Measurements from ENCODE around the gene MEF2C. TPM values are rescaled to one million over a fixed set of nuclear protein-coding genes. Genes with fewer than 3 reads are reported as not detected.
A peak's percentile ranks its signal among the peaks of the same experiment; 100 is the strongest.

The MEF2C gene
- total RNA-seq, 2 donors from 2014 or later, result 7.0 to 23.7 TPM

DNA sequence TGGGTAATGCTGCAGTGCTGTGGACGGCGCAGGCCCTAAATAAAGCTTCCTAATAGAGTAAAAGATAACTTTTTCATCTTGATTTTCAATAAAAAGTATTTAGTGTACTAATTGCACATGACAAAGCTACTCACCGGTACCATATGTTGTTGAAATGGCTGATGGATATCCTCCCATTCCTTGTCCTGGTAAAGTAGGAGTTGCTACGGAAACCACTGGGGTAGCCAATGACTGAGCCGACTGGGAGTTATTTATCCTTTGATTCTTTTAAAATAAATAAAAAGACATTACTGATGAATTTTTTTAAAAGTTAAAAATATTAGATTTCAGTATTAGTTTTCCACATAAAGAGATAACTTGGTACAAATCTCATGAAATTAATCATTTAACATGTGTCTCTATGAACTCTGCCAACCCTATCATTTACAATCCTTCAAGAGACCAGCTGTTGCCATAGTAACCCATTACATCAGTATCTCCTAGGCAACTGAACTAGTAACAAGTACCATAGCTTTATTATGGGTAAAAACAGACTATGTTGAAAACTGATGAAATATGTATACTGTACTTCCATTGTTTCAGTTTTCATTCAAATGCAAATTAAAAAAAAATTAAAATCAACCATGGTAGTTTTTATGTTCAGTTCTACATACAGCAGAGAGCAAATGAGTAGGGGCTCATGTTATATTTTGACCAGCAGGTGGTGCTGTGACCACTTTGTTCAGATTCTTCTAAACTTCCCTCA is 153.7 kb downstream of the MEF2C start:
- intact Hi-C loops (cut with DNase I), result loop anchor here (10.0 kb wide), 1 partner anchor 1536 kb away; no protein-coding TSS in a partner anchor
- ATAC-seq, result peak; percentile 85
- Histone ChIP-seq H3K4me3 (no peak overlapping the region), H3K27ac (no peak overlapping the region), H3K4me1 (no peaks in the 10 kb centered on the region), H3K27me3 (no peaks in the 10 kb centered on the region), H3K9me3 (no peaks in the 10 kb centered on the region), H3K36me3 (replicated peaks in 1 of 2; ENCODE audit: insufficient read depth in 1 of 2, low read depth in 2 of 2) (no peaks in the 10 kb centered on the region)
- TF ChIP-seq, protein P1, sequence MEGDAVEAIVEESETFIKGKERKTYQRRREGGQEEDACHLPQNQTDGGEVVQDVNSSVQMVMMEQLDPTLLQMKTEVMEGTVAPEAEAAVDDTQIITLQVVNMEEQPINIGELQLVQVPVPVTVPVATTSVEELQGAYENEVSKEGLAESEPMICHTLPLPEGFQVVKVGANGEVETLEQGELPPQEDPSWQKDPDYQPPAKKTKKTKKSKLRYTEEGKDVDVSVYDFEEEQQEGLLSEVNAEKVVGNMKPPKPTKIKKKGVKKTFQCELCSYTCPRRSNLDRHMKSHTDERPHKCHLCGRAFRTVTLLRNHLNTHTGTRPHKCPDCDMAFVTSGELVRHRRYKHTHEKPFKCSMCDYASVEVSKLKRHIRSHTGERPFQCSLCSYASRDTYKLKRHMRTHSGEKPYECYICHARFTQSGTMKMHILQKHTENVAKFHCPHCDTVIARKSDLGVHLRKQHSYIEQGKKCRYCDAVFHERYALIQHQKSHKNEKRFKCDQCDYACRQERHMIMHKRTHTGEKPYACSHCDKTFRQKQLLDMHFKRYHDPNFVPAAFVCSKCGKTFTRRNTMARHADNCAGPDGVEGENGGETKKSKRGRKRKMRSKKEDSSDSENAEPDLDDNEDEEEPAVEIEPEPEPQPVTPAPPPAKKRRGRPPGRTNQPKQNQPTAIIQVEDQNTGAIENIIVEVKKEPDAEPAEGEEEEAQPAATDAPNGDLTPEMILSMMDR (IDR thresholded peaks at IDR 0.05), result peak; percentile 36 to 85 (median 74)
- TF ChIP-seq POLR2A (IDR thresholded peaks at IDR 0.05), result no peak
- WGBS, 2 donors, result 39 to 50% methylated on average over 5 of the region's 5 CpGs
- DNase-seq, result peak; percentile 68 to 79 (median 75)

DNA sequence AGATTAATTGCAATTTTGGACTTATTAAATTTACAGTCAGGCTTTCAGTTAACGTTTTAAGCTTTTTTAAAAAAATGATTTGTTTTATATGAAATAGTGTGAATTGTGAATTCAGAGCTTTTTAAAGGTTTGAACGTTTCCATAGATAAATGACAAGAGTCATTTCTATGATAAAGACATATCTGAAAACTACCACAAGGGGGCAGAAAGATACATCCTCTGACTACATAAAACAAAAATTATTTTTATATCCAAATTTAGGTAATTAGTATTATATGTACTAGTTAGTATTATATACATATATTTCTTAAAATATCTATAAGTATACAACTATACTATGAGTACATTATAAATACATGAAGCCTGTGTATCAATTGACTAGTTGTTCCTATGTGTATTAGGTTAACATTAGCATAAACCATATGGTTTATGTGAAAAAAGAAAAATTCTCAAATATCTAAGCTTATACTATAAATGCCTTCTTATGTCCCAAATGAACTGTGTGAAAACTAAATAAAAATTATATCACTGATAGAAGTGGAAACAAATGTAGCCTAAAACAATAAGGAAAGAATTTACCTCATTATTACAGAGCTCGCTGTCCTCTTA is 155.2 kb downstream of the MEF2C start:
- no peaks in the 10 kb centered on the region for H3K4me1 ChIP-seq
- H3K27ac ChIP-seq, result no peak overlapping the region
- H3K36me3 ChIP-seq (replicated peaks in 1 of 2; ENCODE audit: insufficient read depth in 1 of 2, low read depth in 2 of 2), result no peaks in the 10 kb centered on the region
- ATAC-seq, result no peak
- H3K27me3 ChIP-seq, result no peaks in the 10 kb centered on the region
- no peaks in the 10 kb centered on the region for H3K9me3 ChIP-seq
- no peak for TF ChIP-seq POLR2A (IDR thresholded peaks at IDR 0.05)
- TF ChIP-seq, protein P1 (IDR thresholded peaks at IDR 0.05), result peak; percentile 35 to 64 (median 45)
- WGBS, 2 donors, result 32 to 34% methylated on average over 3 of the region's 3 CpGs
- intact Hi-C loops (cut with DNase I), result loop anchor here (10.0 kb wide), 1 partner anchor 1537 kb away; no protein-coding TSS in a partner anchor
- DNase-seq, result no peak
- H3K4me3 ChIP-seq, result no peak overlapping the region

DNA sequence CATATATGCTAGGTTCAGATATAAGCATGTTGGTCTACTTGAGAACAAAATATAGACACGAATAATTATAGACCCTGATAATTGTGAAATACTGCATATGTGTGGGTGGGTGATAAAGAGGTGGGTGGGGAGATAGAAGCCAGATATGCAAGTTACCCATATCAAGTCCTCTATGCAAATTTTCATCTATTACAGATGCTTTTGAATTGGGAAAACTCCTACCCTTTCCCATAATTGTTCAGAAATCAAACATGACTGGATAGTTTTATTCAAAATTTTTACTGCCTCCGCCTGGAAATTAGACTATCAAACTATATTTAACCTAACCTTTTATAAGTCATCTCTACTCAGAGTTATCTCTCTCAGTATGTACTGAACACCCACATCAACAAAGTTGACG is 157.5 kb downstream of the MEF2C start:
- WGBS, 2 donors, result 58 to 64% methylated on average over 3 of the region's 3 CpGs
- intact Hi-C loops (cut with DNase I), result loop anchor here (10.0 kb wide), 1 partner anchor 1539 kb away; no protein-coding TSS in a partner anchor
- no peaks in the 10 kb centered on the region for H3K9me3 ChIP-seq
- H3K27me3 ChIP-seq, result no peaks in the 10 kb centered on the region
- H3K4me3 ChIP-seq, result no peak overlapping the region
- DNase-seq, result no peak
- no peak for ATAC-seq
- H3K27ac ChIP-seq, result no peak overlapping the region
- TF ChIP-seq, protein P1 (IDR thresholded peaks at IDR 0.05), result no peak
- no peak for TF ChIP-seq POLR2A (IDR thresholded peaks at IDR 0.05)
- no peaks in the 10 kb centered on the region for H3K36me3 ChIP-seq (replicated peaks in 1 of 2; ENCODE audit: insufficient read depth in 1 of 2, low read depth in 2 of 2)
- H3K4me1 ChIP-seq, result no peaks in the 10 kb centered on the region

DNA sequence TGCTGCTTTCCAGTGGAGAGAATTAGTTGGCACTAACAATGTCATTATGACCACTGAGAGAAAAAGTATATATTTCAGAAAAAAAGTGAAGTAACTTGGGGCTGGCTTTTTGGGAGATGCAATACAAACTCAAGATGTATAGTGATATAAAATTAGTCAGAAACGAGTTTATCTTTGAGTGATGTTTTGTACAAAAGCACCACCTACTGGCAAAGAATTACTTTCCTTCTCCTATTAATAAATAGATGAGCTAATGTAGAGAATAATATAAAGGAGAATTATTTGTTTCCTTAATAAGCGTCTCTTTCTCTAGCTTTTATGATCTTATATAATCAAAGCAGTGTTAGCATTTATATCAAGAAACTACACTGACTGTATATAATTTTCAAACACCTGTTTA is 158.8 kb downstream of the MEF2C start:
- Histone ChIP-seq H3K4me3 (no peak overlapping the region), H3K27ac (no peak overlapping the region), H3K36me3 (replicated peaks in 1 of 2; ENCODE audit: insufficient read depth in 1 of 2, low read depth in 2 of 2) (no peaks in the 10 kb centered on the region), H3K27me3 (no peaks in the 10 kb centered on the region), H3K4me1 (no peaks in the 10 kb centered on the region), H3K9me3 (no peaks in the 10 kb centered on the region)
- DNase-seq (no peak), ATAC-seq (no peak)
- TF ChIP-seq POLR2A (IDR thresholded peaks at IDR 0.05), result no peak
- TF ChIP-seq, protein P1 (IDR thresholded peaks at IDR 0.05), result peak in 6 of 7 experiments; percentile 13 to 33 (median 22)
- WGBS, 2 donors, result 16 to 34% methylated on average over 2 of the region's 2 CpGs
- intact Hi-C loops (cut with DNase I), result loop anchor here (10.0 kb wide), 1 partner anchor 1541 kb away; no protein-coding TSS in a partner anchor
